NCI-H2227 (cell line): ENCODE results near the gene CAPN5.

ENCODE experiments used
- DNase-seq: peaks from one replicate; lab custom pipeline; 2025; ENCODE audit not compliant: unreplicated experiment; lab: John Stamatoyannopoulos, UW

CAPN5 gene

DNA sequence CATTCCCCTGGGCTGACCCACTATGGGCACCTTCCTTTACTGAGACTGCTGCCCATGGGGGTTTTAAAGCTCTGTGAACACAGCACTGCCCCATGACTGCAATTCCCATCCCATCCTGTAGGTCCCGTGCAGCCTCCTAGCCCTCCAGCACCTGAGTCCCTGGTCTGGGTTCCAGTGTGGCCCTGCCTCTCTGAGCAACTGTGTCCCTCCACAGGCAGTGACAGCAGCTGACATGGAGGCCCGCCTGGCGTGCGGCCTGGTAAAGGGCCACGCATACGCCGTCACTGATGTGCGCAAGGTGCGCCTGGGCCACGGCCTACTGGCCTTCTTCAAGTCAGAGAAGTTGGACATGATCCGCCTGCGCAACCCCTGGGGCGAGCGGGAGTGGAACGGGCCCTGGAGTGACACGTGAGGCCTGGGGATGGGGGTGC lies 48.4 kb downstream of the CAPN5 start:
- no peak for DNase-seq

DNA sequence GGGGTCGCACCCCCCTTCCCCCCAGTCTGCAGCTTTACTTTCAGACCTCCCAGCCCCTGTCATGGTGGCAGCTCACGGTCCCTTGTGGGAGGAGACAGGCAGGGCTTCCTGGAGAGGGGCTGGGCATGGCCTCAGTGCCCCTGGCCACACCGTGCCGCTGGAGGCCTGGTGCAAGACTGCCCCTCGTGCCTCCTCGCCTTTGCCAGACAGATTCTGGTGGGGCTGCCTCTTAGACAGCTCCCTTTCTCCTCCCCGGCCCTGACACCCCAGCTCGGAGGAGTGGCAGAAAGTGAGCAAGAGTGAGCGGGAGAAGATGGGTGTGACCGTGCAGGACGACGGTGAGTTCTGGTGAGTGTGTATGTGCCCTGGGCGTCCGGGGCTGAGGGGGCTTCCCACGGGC lies 49.2 kb downstream of the CAPN5 start:
- DNase-seq = no peak

DNA sequence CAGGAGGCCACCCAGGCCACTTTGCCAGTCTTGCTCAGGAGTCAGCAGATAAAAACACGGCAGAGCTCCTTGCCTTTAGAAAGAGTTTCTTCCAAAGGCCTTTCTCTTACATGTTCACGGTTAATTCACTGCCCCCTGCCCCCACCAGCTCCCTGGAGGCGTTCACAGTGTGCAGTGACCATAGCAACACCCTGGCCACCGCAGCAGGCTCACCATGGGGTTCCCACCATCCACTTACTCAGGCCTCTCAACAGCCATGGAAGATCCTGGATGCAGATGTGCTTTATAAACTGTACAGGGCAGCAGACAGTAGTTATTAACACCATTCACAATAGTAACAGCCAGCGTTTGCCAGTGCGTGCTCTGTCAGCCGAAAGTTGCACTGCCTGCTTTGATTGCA lies 50.7 kb downstream of the CAPN5 start:
- DNase-seq = peak; percentile 85

DNA sequence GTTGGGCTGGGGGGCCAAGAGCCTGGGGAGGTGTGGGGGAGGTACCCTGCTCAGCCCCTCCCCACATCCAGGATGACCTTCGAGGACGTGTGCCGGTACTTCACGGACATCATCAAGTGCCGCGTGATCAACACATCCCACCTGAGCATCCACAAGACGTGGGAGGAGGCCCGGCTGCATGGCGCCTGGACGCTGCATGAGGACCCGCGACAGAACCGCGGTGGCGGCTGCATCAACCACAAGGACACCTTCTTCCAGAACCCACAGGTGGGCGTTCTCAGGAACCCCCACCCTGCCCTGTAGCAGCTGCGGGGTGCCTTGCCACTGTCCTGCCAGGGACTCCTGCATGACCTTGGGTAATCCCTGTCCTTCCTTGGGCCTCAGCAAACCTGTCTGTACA lies 51.3 kb downstream of the CAPN5 start:
- peak; percentile 43 for DNase-seq

DNA sequence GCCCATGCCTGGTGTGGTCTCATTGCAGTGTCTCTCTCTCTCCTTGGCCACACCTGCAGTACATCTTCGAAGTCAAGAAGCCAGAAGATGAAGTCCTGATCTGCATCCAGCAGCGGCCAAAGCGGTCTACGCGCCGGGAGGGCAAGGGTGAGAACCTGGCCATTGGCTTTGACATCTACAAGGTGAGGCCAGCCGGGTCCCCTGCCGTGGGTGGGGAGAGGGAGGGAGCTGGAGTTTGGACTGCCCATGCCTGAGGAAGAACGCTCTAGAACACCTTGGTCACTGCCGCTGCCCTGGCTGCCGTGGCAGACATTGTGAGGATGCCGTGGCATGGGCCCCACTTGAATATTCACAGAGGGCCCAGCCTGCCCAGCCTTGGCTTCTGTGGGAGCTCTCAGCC lies 52.2 kb downstream of the CAPN5 start:
- DNase-seq = no peak

DNA sequence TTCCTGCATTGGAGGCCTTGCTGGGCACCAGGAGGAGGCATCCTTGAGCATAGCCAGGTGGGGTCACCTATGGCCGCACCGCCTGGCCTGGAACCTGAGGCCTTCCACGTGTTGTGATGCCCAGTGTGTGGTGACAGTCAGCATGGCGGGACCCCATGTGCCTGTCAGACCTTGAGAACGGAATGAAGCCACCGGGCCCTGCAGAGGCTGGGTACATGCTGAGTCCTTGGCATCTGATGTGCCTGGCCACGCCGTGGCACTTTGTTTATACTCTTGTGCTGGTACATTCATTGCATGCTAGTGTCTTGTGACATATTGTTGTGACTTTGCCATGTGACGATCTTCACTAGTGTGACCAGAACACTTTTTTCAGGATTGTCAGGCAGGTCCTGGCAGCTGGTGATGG lies 52.8 kb downstream of the CAPN5 start:
- no peak for DNase-seq

DNA sequence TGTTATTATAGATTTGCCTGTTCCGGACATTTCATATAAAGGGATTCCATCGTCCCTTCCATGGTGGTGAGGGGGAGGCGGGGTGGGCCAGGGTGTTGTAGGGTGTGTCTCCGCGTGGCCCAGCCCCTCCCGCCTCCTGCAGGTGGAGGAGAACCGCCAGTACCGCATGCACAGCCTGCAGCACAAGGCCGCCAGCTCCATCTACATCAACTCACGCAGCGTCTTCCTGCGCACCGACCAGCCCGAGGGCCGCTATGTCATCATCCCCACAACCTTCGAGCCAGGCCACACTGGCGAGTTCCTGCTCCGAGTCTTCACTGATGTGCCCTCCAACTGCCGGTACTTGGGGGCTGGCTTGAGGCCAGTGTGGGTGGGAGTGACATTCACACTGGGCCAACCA lies 53.8 kb downstream of the CAPN5 start:
- DNase-seq = no peak

DNA sequence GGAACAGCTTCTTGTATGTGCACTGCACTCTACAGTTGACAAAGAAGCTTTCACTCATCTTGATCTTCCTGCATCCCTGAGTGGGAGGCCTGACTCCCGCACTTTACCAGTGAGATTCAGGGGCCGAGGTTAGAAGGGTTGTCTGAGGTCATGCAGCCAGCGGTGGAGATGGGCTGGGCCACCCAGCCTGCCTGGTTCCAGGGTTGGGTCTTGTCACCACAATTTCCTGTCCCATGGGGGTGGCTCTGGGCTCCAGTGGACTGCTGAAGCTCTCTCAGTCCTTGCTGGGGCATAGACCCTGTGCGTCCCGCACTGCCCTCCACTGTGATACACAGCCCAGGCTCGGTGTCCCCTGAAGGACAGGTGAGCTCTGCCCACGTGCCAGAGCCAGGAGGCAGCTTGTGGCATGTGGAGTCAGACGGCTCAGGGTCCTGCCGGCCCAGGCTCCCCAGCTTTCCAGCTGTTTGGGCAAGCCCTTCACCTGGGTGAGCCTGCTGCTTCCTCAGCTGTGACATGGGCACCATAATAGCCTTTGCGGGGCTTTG lies 54.4 kb downstream of the CAPN5 start:
- DNase-seq = no peak

DNA sequence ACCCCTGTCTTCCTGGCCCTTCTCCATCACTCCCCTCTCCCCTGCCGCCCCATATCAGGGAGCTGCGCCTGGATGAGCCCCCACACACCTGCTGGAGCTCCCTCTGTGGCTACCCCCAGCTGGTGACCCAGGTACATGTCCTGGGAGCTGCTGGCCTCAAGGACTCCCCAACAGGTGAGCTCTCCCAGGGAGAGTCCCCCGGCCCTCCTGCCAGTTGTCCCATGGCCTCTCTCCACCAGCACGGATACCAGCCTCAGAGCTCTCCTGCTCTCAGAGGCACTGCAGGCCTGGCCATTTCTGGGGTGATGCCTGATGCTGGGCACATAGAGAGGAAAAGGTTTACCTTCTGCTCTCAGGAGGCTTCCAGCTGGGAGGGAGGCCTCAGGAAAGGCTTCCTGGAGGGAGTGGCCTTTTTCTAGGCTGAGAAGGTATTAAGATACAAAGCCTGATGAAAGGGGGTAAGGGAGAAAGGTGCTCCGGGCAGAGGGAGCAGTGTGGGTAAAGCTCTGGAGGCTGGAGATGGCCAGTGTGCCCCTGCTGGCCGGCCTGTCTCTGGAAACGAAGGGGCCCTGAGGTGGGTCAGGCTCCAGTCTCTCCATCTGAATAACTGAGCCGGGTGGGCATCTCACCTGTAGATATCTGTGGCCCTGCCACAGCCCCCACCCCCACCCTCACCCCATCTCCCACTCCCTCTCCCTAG lies 55.3 kb downstream of the CAPN5 start:
- no peak for DNase-seq

DNA sequence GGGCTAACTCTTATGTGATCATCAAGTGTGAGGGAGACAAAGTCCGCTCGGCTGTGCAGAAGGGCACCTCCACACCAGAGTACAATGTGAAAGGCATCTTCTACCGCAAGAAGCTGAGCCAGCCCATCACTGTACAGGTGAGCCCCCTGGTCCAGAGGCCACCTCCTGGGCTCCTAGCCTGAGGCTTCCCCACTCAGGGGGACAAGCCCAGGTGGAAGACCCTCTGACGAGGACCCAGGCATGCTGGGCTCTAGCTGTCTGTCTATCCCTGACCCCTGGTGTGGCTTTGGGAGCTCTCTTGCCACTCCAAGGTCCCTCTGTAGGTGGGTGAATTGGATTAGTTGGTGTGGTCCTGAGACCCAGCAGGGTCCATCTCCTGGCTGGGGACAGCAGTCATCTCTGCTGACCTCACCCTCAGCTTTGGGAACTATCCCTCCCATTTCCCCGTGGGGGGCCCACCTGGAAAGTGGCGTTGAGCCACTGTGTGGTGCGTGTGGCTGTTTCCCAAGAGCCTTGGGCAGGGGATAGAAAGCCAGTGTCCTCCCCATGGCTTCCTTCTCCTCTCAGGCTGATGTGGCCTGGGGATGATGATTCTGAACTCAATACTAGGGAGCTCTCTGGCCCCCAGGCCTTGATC lies 55.9 kb downstream of the CAPN5 start:
- no peak for DNase-seq

DNA sequence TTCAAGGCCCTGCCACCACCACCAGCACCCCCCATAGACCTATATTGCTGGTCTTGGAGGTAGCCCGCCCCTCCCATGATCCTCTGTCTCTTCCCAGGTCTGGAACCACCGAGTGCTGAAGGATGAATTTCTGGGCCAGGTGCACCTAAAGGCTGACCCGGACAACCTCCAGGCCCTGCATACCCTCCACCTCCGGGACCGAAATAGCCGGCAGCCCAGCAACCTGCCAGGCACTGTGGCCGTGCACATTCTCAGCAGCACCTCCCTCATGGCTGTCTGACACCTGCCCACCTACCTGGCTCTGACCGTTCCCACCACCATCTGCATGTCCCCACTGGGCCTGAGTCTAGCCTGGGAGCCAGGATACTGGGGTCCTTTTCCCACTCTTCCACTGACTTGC lies 56.8 kb downstream of the CAPN5 start:
- no peak for DNase-seq

DNA sequence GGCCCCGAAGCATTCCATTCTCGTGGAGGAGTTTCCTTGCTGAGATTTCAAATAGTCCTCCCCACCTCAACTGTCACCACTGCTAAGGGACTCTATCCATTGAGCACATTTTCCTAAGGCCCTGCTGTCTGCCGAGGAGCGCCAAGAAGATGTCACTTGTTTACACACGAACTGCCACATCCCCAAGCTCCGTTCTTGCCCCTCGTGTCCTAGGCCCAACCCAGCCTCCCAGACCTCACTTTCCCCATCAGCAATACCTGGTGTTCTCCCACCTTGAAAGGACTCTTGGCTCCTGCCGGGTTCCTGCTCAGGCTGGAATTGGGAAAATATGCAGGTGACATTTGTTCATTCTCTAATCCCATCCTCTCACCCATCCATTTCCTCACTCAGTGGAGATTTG lies 57.3 kb downstream of the CAPN5 start:
- DNase-seq = no peak

DNA sequence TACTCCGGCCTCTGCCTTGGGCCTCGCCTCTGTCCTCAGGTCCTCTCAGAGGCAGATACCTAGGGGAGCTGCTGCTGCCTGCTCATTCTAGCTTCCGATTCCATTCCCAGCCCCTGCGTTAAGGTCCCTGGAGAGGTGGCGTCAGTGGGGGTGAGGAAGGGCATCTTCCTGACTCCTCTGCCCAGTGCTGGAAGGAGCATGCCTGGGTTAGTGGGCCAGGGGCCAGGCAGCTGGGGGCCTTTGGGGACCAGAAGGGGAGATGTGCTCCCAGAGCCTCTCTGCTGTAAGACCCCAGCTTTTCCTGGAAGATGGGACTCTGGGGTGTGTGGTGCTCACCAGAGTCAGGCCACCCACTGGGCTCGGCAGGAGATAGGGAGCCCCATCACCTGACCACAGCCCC lies 57.7 kb downstream of the CAPN5 start:
- no peak for DNase-seq

DNA sequence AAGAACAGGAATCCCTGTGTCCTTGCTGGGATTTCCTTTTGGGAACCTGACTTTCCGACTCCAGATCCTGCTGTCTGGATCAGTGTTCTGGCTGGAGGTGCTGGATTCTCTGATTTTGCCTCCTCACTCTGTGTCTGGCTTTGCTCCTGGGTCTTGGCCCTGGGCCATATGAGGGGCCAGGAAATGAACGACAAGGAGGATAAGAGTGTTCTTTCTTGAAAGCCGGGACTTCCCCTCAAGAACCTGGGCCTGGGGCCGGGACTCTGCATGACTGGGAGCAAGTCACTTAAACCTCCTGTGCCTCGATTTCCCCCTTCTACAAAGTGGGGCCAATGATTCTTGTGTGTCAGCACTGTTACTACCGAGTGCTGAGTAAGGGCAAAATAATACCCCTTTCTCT lies 58.4 kb downstream of the CAPN5 start:
- DNase-seq = no peak

DNA sequence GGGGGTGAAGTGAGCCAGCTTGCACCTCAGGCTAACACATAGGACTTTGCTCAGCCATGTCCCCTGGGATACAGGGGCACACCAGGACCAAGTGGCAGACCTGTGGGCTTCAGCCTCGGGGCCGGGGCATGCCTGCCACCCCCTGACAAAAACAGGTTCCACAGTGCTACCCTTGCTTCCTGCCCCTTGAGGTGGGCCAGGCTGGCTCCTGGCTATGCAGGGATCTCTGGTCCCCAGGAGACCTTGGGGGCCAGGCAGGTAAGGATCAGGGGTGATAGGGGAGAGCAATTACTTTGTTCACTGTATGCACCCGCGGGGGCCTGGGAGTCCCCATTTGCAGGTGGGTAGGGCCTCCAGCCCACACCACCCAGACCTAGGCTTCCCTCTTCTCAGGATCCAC lies 58.9 kb downstream of the CAPN5 start:
- no peak for DNase-seq

DNA sequence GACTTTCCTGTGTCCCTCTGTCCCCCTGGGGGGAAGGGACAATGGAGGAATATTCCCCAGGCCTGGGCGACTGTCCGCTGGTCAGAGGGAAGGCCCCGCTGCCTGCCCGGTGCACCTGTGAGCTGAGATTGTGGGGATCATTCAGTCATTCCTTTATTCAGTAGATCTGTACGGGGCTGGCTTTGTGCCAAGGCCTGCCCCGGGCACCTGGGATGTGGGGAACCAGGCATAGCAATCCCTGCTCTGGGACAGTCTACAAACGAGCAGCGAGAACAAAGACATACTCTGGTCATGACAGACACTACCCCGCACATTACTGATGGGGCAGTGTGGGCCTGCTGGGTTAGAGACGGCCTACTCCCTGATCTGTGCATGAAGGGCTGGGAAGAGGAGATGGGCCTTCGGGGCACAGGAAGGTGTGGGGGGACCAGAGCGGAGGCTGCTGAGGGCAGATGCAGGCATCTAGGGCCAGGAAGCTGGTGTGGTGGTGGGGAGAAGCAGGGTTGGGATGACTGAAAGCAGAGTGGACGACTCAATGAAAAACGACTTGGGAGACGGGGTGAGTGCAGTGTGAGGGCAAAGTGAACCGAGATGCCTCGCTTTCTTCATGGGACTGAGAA lies 59.5 kb downstream of the CAPN5 start:
- no peak for DNase-seq

DNA sequence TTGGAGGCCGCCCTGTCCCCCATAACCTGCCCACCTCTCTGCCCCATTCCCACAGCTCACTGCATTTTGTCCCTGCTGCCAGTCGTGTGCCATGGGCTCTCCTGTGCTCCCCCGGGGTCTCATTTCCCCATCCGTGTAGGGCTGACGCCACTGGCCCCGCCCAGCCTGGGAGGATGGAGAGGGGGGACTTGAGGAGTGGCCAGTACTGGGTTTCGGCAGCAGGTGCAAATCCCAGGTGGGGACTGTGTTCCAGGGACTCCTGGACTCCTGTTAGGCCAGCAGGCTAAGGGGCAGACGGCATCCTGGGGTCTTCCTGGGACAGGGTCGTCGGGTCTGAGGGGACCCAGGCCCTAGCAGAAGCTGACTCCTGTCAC lies 60.1 kb downstream of the CAPN5 start:
- peak; percentile 70 for DNase-seq

DNA sequence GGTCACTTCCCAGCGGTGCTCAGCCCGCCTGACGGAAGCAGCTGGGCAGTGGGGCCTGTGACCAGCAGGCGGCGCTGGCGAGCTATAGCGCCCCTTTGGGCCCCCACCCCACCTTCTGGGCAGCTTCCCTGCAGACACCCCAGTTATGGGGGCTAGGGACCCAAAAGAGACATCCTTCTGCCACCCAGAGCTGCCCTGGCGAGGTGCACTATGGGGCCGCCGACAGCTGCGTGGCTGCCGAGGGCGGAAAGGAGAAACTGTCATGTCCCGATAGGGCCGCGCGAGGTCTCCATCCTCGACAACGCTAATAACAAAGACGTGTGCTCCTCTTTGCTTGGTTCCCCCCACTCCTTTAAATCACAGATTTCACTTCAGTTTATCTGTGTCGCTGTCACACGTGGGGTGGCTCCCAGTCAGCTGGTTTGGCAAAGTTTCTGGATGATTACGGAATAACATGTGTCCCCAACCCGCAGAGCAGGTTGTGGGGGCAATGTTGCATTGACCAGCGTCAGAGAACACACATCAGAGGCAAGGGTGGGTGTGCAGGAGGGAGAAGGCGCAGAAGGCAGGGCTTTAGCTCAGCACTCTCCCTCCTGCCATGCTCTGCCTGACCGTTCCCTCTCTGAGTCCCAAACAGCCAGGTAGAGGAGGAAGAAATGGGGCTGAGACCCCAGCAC lies 60.6 kb downstream of the CAPN5 start:
- peak; percentile 70 for DNase-seq

DNA sequence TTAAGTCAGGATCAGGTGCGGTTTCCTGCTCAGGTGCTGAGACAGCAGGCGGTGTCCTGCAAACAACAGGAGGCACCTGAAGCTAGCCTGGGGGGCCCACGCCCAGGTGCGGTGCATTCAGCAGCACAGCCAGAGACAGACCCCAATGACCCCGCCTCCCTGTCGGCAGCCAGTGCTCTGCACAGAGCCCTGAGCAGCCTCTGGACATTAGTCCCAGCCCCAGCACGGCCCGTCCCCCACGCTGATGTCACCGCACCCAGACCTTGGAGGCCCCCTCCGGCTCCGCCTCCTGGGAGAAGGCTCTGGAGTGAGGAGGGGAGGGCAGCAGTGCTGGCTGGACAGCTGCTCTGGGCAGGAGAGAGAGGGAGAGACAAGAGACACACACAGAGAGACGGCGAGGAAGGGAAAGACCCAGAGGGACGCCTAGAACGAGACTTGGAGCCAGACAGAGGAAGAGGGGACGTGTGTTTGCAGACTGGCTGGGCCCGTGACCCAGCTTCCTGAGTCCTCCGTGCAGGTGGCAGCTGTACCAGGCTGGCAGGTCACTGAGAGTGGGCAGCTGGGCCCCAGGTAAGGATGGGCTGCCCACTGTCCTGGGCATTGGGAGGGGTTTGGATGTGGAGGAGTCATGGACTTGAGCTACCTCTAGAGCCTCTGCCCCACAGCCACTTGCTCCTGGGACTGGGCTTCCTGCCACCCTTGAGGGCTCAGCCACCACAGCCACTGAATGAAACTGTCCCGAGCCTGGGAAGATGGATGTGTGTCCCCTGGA lies 61.3 kb downstream of the CAPN5 start, which contains the start of gene MYO7A:
TSS of gene MYO7A (plus strand) at position 327 of the 772 bp plus-strand sequence. CDS start 2,389 bp downstream, outside the sequence.
- DNase-seq = peak; percentile 62

DNA sequence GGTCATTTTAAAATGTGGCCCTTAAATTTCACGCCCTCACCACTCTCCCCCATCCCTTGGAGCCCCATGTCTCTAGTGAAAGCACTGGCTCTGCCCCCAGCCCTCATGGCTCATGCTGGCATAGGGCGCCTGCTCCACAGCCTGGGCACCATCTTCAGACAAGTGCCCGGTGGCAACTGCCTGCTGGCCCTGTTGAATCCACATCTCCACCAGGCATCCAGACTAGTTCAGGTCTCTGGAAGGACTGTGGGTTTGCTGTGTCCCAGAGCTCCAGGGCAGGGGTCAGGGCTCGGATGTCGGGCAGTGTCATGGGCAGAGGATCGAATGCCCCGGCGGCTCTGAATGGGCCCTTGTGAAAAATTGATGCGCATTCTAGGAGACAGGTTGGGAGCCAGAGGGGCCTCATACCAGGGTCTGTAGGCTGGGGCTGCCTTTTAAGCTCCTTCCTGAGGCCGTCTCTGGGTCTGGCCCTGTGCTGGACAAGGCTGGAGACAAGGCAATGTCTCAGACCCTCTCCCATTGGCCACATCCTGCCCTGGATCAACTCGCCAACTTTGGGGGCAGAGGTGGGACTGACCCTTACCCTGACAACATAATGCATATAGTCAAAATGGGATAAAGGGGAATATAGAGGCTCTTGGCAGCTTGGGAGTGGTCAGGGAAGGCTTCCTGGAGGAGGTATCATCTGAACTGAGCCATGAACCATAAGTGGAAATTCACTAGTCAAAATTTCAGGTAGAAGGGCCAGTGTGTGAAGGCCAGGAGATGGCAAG lies 62.5 kb downstream of the CAPN5 start:
- DNase-seq = no peak
